ENCODE results near the gene DCUN1D3.
"Not testable (repeated sequence)": the region's sequence is repeated elsewhere in the genome, so short reads cannot be mapped to it uniquely, and the experiment has no call there.

DCUN1D3 gene

GRCh38 chr16:20818929-20819585 is 81.1 kb downstream of the DCUN1D3 start:
- DNase-seq = no peak

- DNase-seq = no peak
Observed at GRCh38 chr16:20814784-20815183, 85.4 kb downstream of the DCUN1D3 start.

GRCh38 chr16:20812510-20812909 is 87.6 kb downstream of the DCUN1D3 start:
- no peak for DNase-seq

- DNase-seq = no peak
Observed at GRCh38 chr16:20811889-20812439, 88.2 kb downstream of the DCUN1D3 start.

GRCh38 chr16:20807862-20808261 is 92.3 kb downstream of the DCUN1D3 start:
- DNase-seq = no peak

GRCh38 chr16:20806168-20807050 is 93.7 kb downstream of the DCUN1D3 start, which contains the start of the genes ERI2 and REXO5:
TSS of gene ERI2 (minus strand) at chr16:20806472. CDS start at chr16:20806430, 42 bp downstream.
TSS of gene REXO5 (plus strand) at chr16:20806527. CDS start at chr16:20806954, 427 bp downstream.
- DNase-seq = peak; percentile 99

GRCh38 chr16:20805684-20806167 is 94.4 kb downstream of the DCUN1D3 start:
- not testable (repeated sequence) for DNase-seq
